GM18511 (cell line): ENCODE results near the gene DCTN2.
A peak's percentile ranks its signal among the peaks of the same experiment; 100 is the strongest.
"Not testable (repeated sequence)": the region's sequence is repeated elsewhere in the genome, so short reads cannot be mapped to it uniquely, and the experiment has no call there.

Source experiments
- ATAC-seq: cut with Tn5 transposase; IDR thresholded peaks from one replicate; pipeline ENCODE4 v1.9.1; 2021; ENCODE audit warnings: mild to moderate bottlenecking, moderate library complexity; ENCODE audit not compliant: unreplicated experiment

The DCTN2 gene

DNA sequence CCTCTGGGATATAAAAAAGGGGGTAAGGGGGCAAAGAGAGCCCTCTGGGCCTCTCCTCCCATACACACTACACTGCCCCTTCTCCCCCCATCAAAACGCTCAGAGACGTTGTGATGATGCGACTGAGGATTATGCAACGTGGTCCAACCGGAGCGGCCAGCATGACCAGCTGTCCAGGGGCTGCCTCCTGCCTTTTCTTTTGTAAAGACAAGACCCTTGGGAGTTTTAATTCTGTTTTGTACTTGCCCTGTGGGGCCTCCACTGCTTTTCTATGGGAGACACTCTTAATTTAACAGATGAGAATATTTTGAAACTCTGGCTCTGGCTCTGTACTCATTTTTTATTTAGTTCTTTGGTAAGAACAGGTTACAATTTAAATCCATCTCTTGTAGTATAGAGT is 17.2 kb downstream of the DCTN2 start:
- no peak for ATAC-seq

DNA sequence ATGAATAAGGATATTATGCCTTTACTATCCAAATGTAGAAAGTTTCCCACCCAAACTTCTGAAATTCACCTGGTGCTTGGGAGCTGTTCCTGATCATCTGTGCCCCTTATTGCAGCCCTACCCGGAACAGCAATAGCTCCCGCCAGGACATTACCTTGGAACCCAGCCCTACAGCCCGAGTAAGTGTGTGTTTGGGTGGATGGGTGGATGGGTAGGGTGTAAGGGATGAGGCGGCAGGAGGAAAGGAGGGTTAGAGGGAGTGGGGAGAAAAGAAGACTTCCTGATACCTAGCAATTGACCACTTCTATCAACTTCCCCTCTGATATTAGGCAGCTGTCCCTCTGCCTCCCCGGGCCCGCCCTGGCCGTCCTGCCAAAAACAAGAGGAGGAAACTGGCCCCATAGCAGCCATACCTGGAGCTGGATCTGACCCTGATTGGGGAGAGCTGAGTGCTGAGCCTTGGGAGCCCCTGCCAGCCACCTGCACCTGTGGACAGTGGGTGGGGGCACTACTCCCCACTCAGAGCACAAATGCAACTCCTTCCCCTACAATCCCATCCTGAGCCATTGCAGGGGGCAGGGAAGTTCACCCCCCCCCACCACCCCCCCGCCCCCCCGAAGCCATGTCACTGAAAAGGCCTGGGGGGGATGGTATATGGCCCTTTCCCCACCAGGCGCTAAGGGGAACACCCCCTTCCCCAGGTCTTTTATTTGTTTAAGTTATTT is 18.0 kb downstream of the DCTN2 start:
- ATAC-seq: no peak

DNA sequence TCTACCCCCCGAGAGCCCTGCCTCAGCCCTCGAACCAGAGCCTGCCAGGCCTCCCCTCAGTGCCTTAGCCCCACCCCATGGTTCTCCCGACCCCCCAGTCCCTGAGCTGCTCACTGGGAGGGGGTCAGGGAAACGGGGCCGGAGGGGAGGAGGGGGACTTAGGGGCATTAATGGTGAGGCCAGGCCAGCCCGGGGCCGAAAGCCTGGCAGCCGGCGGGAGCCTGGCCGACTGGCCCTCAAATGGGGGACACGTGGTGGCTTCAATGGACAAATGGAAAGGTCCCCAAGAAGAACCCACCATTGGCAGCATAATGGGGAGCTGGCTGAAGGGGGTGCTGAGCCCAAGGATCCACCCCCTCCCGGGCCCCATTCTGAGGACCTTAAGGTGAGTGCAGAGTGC is 18.8 kb downstream of the DCTN2 start:
- no peak for ATAC-seq

DNA sequence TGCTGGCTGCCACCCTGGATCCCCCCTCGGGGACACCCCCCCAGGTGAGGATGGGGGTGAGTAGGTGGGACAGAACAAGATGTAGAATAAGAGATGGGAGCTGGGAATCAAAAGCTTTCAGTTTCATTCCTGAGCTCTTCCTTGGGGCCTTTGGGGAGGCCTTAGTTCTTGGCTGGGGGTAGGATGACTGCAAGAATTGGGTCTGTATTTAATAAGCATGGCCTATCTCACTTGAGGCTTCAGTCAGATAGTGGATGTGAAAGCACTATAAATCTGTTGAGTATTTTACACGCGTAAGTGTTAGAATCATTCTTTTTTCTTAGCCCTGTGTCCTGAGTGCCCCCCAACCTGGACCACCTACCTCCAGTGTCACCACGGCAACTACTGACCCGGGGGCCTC is 19.8 kb downstream of the DCTN2 start:
- no peak for ATAC-seq

DNA sequence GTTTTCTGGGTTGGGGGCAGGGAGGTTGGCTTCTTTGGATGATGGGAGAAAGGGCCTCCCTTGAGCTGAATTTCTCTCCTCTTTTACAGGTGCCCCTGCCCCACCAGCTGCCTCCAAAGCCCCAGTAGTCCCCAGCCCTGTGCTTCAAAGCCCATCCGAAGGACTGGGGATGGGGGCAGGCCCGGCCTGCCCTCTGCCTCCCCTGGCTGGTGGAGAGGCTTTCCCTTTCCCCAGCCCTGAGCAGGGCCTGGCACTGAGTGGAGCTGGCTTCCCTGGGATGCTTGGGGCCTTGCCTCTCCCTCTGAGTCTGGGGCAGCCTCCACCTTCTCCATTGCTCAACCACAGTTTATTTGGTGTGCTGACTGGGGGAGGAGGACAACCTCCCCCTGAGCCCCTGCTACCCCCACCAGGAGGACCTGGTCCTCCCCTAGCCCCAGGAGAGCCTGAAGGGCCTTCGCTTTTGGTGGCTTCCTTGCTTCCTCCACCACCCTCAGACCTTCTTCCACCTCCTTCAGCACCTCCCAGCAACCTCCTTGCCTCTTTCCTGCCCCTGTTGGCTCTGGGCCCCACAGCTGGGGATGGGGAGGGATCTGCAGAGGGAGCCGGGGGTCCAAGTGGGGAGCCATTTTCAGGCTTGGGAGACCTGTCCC is 20.4 kb downstream of the DCTN2 start:
- no peak for ATAC-seq

DNA sequence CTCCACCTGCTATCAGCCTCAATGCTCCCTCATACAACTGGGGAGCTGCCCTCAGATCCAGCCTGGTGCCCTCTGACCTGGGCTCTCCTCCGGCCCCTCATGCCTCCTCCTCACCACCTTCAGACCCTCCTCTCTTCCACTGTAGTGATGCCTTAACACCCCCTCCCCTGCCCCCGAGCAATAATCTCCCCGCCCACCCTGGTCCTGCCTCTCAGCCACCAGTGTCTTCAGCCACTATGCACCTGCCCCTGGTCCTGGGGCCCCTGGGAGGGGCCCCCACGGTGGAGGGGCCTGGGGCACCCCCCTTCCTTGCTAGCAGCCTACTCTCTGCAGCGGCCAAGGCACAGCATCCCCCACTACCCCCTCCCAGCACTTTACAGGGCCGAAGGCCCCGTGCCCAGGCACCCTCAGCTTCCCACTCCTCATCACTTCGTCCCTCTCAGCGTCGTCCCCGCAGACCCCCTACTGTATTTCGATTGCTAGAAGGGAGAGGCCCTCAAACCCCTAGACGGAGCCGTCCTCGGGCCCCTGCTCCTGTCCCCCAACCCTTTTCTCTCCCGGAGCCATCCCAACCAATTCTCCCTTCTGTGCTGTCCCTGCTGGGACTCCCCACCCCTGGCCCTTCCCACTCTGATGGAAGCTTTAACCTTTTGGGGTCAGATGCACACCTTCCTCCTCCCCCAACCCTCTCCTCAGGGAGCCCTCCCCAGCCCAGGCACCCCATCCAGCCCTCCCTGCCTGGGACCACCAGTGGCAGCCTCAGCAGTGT is 21.2 kb downstream of the DCTN2 start:
- ATAC-seq: no peak

DNA sequence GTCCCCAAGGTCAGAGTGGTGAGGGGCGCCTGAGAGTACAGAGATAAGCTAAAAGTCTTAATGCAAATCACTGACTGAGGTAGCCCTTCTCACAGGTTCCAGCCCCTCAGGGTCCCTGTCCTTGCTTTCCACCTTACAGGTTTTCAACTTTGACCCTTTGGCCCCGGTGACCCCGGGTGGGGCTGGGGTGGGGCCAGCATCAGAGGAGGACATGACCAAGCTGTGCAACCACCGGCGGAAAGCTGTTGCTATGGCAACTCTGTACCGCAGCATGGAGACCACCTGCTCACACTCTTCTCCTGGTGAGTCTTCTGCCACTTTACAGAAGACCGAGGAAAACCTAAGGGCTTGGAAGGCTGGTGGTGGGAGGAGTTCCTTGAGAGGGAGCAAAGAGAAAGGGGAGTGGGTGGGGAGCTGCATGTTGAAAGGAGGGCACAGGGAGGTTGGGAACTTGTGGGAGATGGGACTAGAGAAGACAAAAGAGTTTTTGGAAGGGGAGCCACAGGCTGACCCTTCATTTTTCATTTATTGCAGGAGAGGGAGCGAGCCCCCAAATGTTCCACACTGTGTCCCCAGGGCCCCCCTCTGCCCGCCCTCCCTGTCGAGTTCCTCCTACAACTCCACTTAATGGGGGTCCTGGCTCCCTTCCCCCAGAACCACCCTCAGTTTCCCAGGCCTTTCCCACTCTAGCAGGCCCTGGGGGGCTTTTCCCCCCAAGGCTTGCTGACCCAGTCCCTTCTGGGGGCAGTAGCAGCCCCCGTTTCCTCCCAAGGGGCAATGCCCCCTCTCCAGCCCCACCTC is 22.0 kb downstream of the DCTN2 start:
- no peak for ATAC-seq

DNA sequence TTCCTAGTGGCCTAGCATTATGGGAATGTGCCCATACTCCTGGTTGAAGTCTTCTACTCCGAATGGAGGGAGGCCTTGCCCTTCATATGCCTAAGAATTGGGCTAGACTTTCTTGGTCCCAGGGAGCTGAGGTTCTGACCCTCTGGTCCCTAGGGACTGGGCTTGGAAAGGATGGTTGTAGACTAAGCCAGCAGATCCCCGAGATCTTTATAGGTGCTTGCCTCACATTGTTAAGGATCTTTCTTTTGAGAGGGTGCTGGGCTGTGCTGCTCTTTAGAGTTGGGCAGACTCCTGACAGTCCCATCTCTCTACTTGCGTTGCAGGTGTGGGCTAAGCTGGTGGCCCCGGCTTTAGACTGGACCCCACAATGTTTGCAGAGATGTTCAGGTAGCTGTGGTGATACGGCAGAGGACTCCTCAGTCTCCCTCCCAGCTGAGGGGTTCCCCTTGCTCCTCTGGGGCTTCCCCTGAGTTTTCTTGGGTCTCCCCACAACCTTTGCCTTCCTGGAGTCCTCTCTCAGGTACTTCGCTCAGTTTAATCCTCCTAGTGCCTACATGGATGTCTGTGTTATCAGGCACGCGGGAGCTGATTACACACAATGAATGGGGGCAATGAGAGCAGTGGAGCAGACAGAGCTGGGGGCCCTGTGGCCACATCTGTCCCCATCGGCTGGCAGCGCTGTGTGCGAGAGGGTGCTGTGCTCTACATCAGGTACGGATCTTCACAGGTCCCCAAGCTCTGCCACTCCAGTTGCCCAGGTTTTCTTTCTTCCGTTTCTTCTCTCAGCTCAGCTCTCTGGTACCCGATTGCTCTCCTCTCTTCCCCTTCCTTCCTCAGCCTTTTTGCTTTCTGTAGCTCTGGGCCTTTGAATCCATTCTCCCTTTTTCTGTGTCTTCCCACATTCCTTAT is 23.0 kb downstream of the DCTN2 start:
- ATAC-seq: no peak

DNA sequence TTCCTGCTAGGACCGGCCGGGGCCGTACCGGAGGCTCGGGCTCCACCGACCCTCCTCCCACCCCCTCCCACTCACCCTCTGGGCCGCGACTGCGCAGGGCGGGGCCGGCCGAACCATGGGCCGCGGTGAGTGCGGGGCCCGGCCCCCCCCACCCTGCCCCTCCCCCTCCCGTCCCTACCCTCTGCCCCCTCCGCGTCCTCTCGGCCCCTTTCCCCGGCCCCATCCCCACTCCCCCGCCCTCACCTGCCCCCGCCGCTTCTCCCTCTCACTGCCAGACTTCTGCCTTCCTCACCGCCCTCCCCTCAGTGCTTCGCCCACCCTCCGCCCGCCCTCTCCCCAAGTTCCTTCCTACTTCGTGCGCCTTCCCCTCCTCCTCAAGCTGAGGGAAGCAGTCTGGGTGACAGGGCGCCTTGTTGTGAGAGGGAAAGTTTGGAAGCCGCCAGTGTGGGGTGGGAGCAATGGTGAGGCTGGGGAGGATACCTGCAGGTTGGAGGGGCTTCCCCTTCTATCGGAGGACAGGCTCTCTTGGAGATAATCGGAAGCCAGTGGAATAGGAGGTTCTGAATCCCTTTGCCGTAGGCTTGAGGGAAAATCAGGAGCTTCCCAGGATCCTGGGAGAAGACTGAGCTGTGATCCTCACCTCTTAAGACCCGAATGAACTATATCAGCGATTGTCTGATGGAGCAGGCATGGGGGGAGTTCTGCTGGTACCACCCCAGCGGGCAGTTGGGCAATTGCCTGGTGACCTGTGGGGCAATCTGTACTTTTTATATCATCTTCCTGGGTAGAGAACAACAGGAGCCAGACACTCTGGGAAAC is 23.9 kb downstream of the DCTN2 start:
- no peak for ATAC-seq

DNA sequence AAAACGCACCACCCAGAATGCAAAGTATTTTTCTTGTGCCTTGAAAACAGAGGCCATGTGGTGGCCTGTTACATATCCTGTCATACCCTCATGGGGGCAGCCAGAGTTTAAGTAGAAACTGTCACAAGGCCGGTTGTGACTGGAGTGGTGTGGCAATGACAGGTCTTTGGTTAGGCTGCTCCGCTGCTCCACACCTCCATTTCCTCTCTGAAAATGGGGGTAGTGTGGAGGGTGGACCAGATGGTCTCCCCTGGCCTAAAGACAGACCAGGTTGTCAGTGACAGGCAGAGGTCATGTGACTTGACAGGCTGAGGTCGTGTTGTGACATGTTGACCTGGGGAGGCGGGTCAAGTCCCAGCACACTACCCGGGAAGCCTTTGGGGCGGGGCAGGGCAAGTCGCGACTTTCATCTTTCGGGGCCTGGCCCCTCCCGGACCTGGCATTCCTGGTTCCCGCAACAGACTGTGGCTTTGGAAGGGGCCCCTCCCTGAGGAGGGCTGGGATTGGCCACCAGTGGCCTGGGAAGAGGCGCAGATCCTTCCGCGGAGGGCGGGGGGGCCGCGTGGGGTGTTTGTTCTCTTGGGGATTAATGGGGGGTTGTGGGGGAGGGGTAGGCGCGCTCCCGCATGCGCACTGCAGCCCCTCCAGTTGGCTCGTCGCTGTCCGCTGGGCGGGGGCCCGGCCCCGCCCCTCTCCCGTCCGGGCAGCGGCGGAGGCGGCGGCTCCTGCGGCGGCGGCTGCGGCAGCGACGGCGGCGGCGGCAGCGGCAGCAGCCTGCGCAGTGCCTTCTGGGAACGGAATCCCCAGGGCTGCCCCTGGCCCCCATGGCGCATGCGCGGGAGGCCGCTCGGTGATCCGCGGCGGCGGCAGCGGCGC is 24.7 kb downstream of the DCTN2 start, which contains the start of gene MBD6:
MBD6 (plus strand) TSS at position 814 of the 876 bp plus-strand sequence. CDS start 1,480 bp downstream, outside the sequence.
- peak; percentile 46 for ATAC-seq

DNA sequence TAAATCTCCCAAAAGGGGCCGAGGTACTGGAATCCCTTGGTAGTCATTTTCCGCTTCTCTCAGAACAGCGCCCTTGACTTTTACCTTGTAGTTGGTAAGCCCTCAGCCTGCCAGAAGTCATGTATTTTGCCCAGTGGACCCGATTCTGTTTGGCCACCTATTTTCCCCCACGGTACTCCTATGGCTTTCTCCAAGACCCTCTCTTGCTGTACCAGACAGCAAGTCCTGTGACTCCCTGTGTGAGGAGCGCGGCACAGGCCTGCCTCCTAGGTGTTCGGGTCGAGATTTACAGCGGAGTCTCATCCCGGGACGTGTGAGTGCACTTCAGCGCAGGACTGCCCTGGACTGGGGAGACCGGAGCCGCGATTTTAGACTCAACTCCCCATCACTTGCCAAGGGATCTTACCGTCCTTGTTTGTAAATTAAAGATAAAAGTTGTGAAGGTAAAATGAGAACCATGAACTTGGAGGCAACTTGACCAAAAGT is 25.4 kb downstream of the DCTN2 start:
- ATAC-seq: no peak

DNA sequence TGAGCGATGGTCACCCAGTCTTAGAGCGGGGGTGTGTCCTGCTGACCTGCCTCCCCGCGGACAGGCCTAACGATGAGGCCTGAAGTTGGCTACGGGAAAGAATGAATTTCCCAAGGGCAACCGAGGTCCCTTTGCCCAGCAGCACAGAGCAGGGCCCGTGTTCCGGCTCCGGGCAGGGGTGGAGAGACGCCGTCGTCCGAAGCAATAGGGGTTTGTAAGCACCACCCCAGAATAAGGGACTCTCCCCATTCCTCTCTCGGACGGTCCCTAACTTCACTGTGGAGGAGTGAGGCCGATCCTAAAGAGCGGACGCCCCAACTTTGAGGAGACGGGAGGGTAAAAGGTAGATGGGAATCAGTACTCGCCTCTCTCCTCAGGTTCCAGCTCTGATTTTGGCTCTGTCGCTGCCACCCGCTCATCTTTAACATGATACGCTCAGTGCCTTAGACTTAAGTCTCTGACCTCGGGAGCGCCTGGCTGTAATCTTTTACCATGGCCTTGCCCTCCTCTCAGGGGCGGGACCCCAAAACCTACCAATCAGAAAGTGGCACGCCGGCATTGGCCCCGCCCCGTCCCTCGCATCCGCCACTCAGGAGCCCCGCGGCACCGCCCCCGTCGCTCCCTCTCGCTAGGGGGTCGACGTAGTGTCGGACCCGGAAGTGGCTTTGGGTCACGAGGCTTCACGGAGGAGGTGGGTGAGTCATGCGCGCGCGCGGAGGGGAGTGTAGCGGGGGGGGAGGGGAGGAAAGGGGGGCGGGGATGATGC is 26.8 kb downstream of the DCTN2 start, which contains the start of gene DDIT3:
DDIT3 (minus strand) TSS at position 462 of the 766 bp plus-strand sequence. CDS start 3,108 bp downstream, outside the sequence.
- peak; percentile 66 for ATAC-seq

DNA sequence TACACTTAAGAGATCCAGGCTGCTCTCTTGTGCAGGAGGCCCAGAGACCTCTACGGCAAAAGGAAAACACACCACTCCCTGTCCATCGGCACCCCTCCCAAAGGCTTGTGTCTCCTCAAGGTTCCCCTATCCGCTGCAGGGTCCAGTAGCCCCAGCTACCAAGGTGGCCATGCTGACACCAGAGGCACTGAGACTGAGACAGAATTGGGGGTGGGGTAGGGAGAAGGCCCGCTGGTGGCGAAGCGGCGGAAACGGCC is 27.3 kb downstream of the DCTN2 start:
- ATAC-seq: peak; percentile 10

DNA sequence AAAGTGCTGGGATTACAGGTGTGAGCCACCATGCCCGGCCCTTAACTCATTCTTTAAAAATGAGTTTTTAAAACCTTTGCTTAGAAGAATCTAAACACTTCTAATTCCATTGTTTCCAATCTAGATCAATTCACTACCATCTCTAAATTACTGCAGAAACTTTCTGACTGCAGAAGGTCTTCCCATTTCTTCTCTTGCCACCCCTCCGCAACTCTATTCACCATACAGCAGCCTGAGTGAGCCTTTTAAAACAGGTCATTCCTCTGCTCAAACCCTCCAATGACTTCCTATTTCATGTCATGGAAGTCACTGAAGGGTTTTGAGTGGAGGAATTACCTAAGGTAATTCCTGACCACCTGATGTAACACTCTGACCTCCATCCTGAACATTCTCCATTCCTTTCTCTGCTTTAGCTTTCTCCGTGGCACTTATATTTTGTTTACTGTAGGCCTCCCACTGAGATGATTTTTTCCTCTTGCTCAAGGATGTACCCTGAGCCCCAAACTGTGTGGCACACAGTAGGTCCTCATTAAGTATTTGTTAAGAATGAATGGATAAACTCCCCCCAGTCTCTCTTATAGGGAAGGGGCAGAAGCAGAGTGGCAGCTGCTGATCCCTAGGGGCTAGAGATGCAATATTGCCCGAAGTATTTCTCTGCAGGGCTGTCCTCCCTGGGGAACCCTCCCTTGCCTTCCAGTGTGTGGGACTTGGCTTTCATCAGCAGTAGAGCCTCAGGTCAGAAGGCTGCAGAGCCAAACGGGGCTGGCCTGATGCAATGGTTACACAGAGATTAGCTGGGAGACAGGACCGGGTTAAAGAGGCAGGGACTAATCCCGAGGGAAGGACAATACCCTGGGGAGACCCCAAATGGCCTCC is 27.8 kb downstream of the DCTN2 start:
- ATAC-seq: no peak

DNA sequence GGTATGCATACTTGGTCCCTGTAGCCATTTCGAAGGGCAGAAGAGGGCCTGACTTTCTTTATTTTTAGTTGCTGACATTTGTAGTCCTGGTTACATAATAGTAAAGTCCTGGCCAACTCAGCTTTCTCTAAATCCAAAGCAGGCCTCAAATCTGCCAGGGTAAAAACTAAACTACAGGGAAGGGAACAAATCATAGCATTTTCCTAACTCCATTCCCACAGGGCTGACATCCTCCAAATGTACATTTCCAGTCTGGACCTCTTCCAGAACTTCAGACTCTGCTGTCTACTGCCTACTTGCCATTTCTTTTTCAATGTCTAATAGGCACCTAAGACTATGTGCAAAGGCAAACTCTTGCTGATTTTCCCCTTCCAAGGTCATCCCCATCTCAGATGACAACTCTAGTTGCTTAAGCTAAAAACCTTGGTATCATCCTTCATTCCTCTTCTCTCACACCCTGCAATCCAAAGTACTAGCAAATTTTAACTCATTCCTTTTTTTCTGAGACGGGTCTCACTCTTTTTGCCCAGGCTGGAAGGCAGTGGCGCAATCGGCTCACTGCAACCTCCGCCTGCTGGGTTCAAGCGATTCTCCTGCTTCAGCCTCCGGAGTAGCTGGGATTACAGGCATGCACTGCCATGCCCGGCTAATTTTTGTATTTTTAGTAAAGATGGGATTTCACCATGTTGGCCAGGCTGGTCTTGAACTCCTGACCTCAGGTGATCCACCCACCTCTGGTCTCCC is 28.6 kb downstream of the DCTN2 start:
- no peak for ATAC-seq

DNA sequence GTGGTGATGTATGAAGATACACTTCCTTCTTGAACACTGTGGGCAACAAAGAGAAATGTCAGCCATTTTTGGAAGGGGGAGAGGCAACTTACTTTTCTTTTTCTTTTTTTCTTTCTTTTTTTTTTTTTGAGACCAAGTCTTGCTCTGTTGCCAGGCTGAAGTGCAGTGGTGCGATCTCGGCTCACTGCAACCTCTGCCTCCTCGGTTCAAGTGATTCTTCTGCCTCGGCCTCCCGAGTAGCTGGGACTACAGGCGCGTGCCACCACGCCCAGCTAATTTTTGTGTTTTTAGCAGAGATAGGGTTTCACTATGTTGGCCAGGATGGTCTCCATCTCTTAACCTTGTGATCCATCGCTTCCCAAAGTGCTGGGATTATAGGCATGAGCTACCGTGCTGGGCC is 29.3 kb downstream of the DCTN2 start:
- ATAC-seq: not testable (repeated sequence)
